Activated naive CD8-positive, alpha-beta T cell (primary cell): Measurements from ENCODE around the gene LOXL1.

Source experiments
- H3K27ac Mint-ChIP-seq: one replicate; pipeline ENCODE4 v1.8.0; 2021; ENCODE audit warnings: mixed read lengths
- H3K27me3 Mint-ChIP-seq: one replicate; pipeline ENCODE4 v1.8.0; 2021; ENCODE audit warnings: mixed read lengths
- H3K36me3 Mint-ChIP-seq: one replicate; pipeline ENCODE4 v1.8.0; 2021; ENCODE audit warnings: mixed read lengths
- H3K4me1 Mint-ChIP-seq: one replicate; pipeline ENCODE4 v1.8.0; 2021; ENCODE audit warnings: low read depth, mixed read lengths
- H3K4me3 Mint-ChIP-seq: one replicate; pipeline ENCODE4 v1.8.0; 2021; ENCODE audit warnings: mild to moderate bottlenecking, mixed read lengths
- H3K9me3 Mint-ChIP-seq: one replicate; pipeline ENCODE4 v1.8.0; 2021; ENCODE audit warnings: low read depth, mixed read lengths

LOXL1 gene

DNA sequence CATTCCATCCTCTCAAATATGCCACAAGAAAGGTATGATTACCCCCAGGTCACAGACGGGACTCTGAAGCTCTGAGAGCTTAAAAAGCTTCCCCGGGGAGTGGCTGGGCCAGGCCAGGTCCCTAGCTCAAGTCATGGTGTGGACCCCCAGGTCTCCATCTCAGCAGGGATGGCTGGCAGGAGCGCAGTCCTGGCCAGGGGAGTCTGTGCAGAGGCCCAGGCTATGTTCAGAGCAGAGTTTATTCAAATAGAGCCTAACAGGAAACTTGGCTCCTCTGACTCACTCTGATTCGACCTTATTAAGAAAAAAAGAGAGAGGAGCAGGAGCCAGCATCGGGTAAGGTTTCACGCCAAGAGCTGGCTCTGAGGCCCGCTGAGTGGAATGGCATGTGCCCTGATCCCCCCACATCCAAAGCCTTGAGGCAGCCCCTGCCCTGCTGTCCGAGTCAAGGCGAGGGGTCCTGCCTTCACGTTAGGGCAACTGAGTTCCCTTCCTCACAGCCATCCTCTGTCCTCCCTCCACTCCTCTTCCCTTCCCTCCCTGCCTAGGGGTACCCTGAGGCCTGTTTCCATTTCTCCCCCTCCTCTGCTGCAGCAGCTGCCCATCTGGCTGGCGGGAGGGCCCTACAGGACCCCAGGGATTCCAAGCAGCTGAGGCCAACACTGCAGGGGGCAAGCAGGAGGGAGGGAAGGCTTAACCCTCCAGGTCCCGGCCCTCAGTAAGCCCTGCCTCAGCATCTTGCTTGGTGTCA is 1.9 kb upstream of the LOXL1 start:
- H3K27me3 Mint-ChIP-seq = no peaks in the 10 kb centered on the region
- peaks cover 6% of the 10 kb centered on the region for H3K36me3 Mint-ChIP-seq
- no peaks in the 10 kb centered on the region for H3K9me3 Mint-ChIP-seq
- H3K4me3 Mint-ChIP-seq = no peak overlapping the region
- peak overlapping the region; percentile 75 for H3K27ac Mint-ChIP-seq
- H3K4me1 Mint-ChIP-seq = peaks cover 40% of the 10 kb centered on the region

GRCh38 chr15:73925848-73926218 is 429 bp upstream of the LOXL1 start:
- peaks cover 37% of the 10 kb centered on the region for H3K4me1 Mint-ChIP-seq
- no peaks in the 10 kb centered on the region for H3K9me3 Mint-ChIP-seq
- H3K36me3 Mint-ChIP-seq = no peaks in the 10 kb centered on the region
- no peaks in the 10 kb centered on the region for H3K27me3 Mint-ChIP-seq
- no peak overlapping the region for H3K27ac Mint-ChIP-seq
- H3K4me3 Mint-ChIP-seq = peak overlapping the region; percentile 72

DNA sequence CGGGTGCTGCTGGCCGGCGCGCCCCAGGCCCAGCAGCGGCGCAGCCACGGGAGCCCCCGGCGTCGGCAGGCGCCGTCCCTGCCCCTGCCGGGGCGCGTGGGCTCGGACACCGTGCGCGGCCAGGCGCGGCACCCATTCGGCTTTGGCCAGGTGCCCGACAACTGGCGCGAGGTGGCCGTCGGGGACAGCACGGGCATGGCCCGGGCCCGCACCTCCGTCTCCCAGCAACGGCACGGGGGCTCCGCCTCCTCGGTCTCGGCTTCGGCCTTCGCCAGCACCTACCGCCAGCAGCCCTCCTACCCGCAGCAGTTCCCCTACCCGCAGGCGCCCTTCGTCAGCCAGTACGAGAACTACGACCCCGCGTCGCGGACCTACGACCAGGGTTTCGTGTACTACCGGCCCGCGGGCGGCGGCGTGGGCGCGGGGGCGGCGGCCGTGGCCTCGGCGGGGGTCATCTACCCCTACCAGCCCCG is 777 bp downstream of the LOXL1 start:
- Mint-ChIP-seq H3K4me3 (no peak overlapping the region), H3K4me1 (peaks cover 37% of the 10 kb centered on the region), H3K36me3 (no peaks in the 10 kb centered on the region), H3K27ac (no peak overlapping the region), H3K27me3 (no peaks in the 10 kb centered on the region), H3K9me3 (no peaks in the 10 kb centered on the region)

DNA sequence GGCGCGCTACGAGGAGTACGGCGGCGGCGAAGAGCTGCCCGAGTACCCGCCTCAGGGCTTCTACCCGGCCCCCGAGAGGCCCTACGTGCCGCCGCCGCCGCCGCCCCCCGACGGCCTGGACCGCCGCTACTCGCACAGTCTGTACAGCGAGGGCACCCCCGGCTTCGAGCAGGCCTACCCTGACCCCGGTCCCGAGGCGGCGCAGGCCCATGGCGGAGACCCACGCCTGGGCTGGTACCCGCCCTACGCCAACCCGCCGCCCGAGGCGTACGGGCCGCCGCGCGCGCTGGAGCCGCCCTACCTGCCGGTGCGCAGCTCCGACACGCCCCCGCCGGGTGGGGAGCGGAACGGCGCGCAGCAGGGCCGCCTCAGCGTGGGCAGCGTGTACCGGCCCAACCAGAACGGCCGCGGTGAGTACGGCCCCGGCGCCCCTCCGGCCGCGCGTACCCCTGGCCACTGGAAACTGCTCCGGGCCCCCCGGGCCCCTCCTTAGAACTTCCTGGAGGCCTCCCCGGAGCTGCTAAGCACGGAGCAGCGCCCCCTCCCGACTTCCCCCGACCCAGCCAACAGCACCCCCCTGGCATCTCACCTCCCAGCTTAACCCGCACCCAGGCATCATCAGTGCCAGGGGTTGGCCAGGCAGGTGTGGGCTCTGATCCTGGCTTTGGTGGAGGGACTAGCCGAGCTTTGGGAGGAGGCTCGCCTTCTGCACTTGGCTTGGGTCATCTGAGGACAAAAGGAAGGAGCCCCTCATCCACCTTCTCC is 1.4 kb downstream of the LOXL1 start:
- Mint-ChIP-seq H3K4me3 (peak overlapping the region; percentile 75), H3K9me3 (no peaks in the 10 kb centered on the region), H3K36me3 (no peaks in the 10 kb centered on the region), H3K27me3 (no peaks in the 10 kb centered on the region), H3K27ac (no peak overlapping the region), H3K4me1 (peaks cover 37% of the 10 kb centered on the region)

DNA sequence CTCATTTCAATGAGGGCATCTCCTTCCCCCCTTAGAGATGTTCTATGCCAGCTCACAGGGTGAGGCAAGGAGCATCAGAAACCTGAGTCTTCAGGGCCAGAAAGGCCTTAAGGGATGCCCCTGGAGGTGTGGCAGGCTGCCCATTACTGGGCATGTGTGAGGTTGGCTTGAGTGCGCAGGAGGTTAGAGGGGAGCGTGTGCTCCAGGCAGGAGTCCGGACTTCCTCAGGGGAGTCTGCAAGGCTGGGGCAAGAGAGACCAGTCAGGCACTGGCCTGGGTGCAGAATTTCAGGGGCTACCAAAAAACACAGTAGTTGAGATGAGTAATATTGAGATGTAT is 1.9 kb downstream of the LOXL1 start:
- H3K4me1 Mint-ChIP-seq = peaks cover 36% of the 10 kb centered on the region
- no peak overlapping the region for H3K27ac Mint-ChIP-seq
- H3K4me3 Mint-ChIP-seq = peak overlapping the region; percentile 75
- no peaks in the 10 kb centered on the region for H3K36me3 Mint-ChIP-seq
- H3K27me3 Mint-ChIP-seq = no peaks in the 10 kb centered on the region
- H3K9me3 Mint-ChIP-seq = no peaks in the 10 kb centered on the region

DNA sequence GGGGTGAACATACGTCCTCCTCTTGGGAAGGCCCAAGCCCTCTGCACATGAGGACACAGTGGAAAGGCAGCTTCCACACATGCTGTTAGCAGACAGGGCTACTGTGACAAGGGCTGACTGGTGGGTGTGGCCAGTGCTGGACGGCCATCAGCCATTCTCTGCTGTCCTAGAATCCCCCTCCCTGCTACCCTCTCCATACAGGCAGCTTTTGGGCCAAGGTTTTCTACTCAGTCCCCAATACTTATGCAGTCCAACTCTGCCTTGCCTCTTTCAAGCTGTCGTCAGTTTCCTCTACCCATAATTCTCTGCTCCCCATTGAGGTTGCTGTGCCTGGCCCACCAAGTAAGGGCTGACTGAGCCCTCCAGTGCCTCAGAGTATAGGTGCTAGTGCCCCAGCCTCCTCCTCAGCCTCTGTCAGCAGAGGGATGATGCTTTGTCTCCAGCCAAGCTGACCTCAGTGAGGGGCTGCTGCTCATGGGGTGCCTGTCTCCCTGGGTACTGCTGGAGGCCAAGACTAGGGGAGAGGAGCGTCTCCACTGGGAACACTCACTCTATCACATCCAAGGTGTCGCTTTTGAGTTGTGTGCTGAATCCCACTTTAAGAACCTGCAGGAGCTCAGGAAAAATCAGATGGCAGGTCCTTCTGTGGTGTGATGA is 2.8 kb downstream of the LOXL1 start:
- peak overlapping the region; percentile 52 for H3K4me3 Mint-ChIP-seq
- H3K9me3 Mint-ChIP-seq = no peaks in the 10 kb centered on the region
- no peak overlapping the region for H3K27ac Mint-ChIP-seq
- peaks cover 27% of the 10 kb centered on the region for H3K4me1 Mint-ChIP-seq
- H3K36me3 Mint-ChIP-seq = no peaks in the 10 kb centered on the region
- no peaks in the 10 kb centered on the region for H3K27me3 Mint-ChIP-seq

DNA sequence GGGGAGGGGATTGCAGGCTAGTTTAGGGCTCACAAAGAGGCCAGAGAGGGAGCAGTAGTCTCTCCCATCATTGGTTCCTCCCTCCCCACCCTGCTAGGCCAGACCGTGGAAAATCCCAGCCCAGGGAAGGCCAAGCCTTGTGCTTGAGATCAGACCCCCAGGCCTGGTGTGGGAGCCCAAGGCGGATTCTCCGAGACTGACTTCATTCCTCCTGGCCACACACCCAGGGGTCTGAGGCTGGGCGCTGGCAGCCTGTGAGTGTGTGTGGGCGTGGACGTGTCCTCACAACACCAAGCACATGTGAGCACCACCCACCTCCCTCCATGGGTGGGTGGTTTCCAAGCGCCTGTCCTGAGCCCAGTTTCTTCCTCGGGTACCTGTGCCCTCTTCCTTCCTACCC is 4.1 kb downstream of the LOXL1 start:
- H3K4me3 Mint-ChIP-seq = no peak overlapping the region

DNA sequence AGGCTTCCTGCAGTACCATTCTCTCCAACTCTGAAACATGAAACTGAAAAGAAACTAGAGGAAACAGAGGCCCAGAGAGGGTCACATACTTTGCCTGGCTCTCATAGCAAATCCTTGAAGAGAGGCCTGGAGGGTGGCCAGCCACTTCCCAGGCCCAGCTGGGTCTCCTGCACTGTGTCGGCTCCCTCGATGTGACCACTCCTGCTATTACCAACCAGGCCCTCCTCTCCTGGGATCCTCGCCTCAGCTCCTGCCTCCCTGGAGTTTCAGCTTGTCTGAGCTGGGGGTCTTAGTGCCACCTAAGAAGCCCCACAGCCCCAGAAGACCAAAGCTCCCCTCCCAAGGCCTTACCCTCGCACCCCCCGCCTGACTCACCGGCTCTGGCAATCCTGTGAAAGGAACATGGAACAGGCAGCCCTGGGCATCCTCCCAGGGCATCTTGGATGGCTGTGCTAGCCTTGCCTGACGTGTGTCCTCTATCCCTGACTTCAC is 4.6 kb downstream of the LOXL1 start:
- Mint-ChIP-seq H3K27me3 (no peaks in the 10 kb centered on the region), H3K4me3 (no peak overlapping the region), H3K4me1 (peaks cover 13% of the 10 kb centered on the region), H3K9me3 (no peaks in the 10 kb centered on the region), H3K27ac (no peak overlapping the region), H3K36me3 (no peaks in the 10 kb centered on the region)

More for the DNA sequence above, 4.1 kb downstream of the LOXL1 start:
- Mint-ChIP-seq H3K9me3 (no peaks in the 10 kb centered on the region), H3K27ac (no peak overlapping the region), H3K36me3 (no peaks in the 10 kb centered on the region), H3K27me3 (no peaks in the 10 kb centered on the region), H3K4me1 (peaks cover 18% of the 10 kb centered on the region)

GRCh38 chr15:73931441-73931840 is 5.2 kb downstream of the LOXL1 start:
- H3K27me3 Mint-ChIP-seq = no peaks in the 10 kb centered on the region
- no peak overlapping the region for H3K27ac Mint-ChIP-seq
- H3K36me3 Mint-ChIP-seq = no peaks in the 10 kb centered on the region
- H3K4me3 Mint-ChIP-seq = no peak overlapping the region
- peaks cover 12% of the 10 kb centered on the region for H3K4me1 Mint-ChIP-seq
- H3K9me3 Mint-ChIP-seq = no peaks in the 10 kb centered on the region

DNA sequence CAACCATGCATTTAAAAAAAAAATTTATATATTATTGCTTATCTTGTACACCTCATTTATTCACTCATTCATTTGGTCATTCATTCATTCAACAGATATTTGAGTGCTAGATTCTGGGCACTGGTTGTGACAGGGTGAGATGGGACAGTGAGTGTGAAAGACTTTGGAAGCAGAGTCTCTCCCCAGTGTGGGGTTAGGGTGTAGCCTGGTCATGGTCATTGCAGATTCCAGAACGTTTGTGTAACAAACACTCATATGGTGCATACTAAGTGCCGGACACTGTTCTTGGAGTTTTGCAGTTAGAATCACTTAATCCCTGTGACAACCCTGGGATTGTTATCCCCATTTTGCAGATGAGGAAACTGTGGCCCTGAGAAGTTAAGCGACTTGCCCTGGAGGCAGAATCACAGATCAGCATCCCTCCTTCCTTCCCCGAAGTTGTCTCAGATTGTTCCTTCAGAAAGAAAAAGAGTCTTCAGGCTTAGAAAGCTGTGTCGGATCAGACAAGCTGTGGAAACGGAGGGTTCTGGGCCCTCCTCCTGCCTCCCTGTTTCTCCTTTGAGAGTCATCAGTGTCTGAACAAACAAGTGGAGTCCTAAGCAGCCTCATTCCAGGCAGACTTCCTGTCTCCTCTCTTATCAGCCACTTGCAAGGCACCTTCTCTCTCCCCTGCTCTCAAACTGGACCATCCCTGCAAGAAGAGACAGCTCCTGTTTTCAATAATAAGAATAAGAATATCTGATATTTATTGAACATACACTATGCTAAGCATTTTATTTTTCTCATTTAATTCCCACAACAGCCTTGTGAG is 6.3 kb downstream of the LOXL1 start:
- Mint-ChIP-seq H3K4me1 (peaks cover 12% of the 10 kb centered on the region), H3K4me3 (no peak overlapping the region), H3K27me3 (no peaks in the 10 kb centered on the region), H3K36me3 (no peaks in the 10 kb centered on the region), H3K9me3 (no peaks in the 10 kb centered on the region), H3K27ac (no peak overlapping the region)

- H3K9me3 Mint-ChIP-seq = no peaks in the 10 kb centered on the region
- H3K27ac Mint-ChIP-seq = no peak overlapping the region
- H3K4me1 Mint-ChIP-seq = peaks cover 1% of the 10 kb centered on the region
- H3K4me3 Mint-ChIP-seq = no peak overlapping the region
- H3K36me3 Mint-ChIP-seq = no peaks in the 10 kb centered on the region
- H3K27me3 Mint-ChIP-seq = no peaks in the 10 kb centered on the region
Measured at GRCh38 chr15:73934281-73934680, 8.0 kb downstream of the LOXL1 start.

DNA sequence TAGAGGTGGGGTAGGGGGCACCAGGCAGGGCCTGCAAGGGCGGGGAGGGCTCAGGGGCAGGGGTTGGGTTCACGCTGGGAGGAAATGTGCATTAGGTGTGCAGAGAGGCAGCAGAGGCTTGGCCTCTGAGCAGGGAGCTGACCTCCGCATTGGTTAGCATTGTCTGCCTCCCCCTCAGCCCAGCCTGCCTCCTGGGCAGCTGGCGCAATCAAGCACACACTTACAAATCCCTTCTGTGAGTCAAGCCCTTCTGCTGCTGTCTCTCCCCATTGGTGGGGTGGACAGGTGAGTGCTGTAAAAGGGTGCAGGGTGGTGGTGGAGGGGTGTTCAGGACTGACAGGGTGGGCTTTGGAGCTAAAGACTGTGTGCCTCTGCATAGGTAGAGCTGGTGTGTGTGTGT is 9.3 kb downstream of the LOXL1 start:
- Mint-ChIP-seq H3K36me3 (no peaks in the 10 kb centered on the region), H3K27ac (no peak overlapping the region), H3K4me1 (no peaks in the 10 kb centered on the region), H3K27me3 (no peaks in the 10 kb centered on the region), H3K4me3 (no peak overlapping the region), H3K9me3 (no peaks in the 10 kb centered on the region)

DNA sequence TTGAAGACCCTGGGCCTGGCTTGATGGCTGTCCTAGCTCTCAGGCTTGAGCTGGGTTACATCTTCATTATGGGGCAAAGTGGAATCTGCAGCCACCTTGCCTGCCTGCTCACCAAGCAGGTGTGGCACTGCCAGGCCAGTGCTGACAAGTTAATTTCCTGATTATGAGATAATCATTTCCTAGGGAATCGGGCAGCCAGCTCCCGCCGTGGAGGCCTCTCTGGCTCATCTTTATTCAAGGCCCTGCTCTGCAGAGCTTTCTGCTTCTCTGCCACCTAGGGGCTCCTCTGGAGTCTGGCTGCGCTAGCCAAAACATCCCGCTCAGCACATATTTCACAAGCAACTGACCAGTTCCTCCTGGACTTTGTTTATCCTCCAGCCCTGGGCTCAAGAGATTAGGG is 9.9 kb downstream of the LOXL1 start:
- no peak overlapping the region for H3K4me3 Mint-ChIP-seq
- H3K9me3 Mint-ChIP-seq = no peaks in the 10 kb centered on the region
- H3K4me1 Mint-ChIP-seq = no peaks in the 10 kb centered on the region
- no peak overlapping the region for H3K27ac Mint-ChIP-seq
- no peaks in the 10 kb centered on the region for H3K36me3 Mint-ChIP-seq
- no peaks in the 10 kb centered on the region for H3K27me3 Mint-ChIP-seq

GRCh38 chr15:73936588-73937290 is 10.5 kb downstream of the LOXL1 start:
- Mint-ChIP-seq H3K4me1 (peaks cover 4% of the 10 kb centered on the region), H3K27ac (no peak overlapping the region), H3K9me3 (no peaks in the 10 kb centered on the region), H3K4me3 (no peak overlapping the region), H3K27me3 (no peaks in the 10 kb centered on the region), H3K36me3 (no peaks in the 10 kb centered on the region)
